Astrocyte (in vitro differentiated cells and primary cell): ENCODE measurements around the gene PPM1H.

Experiments
- EZH2 ChIP-seq: IDR thresholded peaks from 2 replicates; pipeline ENCODE4 v1.6.1; 2012; ENCODE audit warnings: mild to moderate bottlenecking, low read length, inconsistent platforms; ENCODE audit not compliant: insufficient read depth
- TF ChIP-seq, protein P1 (sequence below): IDR thresholded peaks from 2 replicates; pipeline ENCODE4 v1.5.1; 2011; ENCODE audit warnings: low read depth, mild to moderate bottlenecking, inconsistent platforms, low read length, moderate library complexity; ENCODE audit not compliant: insufficient read depth

- TF ChIP-seq, protein P1, sequence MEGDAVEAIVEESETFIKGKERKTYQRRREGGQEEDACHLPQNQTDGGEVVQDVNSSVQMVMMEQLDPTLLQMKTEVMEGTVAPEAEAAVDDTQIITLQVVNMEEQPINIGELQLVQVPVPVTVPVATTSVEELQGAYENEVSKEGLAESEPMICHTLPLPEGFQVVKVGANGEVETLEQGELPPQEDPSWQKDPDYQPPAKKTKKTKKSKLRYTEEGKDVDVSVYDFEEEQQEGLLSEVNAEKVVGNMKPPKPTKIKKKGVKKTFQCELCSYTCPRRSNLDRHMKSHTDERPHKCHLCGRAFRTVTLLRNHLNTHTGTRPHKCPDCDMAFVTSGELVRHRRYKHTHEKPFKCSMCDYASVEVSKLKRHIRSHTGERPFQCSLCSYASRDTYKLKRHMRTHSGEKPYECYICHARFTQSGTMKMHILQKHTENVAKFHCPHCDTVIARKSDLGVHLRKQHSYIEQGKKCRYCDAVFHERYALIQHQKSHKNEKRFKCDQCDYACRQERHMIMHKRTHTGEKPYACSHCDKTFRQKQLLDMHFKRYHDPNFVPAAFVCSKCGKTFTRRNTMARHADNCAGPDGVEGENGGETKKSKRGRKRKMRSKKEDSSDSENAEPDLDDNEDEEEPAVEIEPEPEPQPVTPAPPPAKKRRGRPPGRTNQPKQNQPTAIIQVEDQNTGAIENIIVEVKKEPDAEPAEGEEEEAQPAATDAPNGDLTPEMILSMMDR, result no peak
- no peak for TF ChIP-seq EZH2
Observed at GRCh38 chr12:62794218-62794583, 140.7 kb downstream of the PPM1H start.
